HG03175 (cell line): ENCODE results near the gene DNAJC18.
A peak's percentile ranks its signal among the peaks of the same experiment; 100 is the strongest.
"Not testable (repeated sequence)": the region's sequence is repeated elsewhere in the genome, so short reads cannot be mapped to it uniquely, and the experiment has no call there.

Experiments used
- ATAC-seq: cut with Tn5 transposase; IDR thresholded peaks from one replicate; pipeline ENCODE4 v1.9.1; 2021; ENCODE audit warnings: mild to moderate bottlenecking, moderate library complexity; ENCODE audit not compliant: unreplicated experiment

DNAJC18 gene

GRCh38 chr5:139439013-139439903 is at the start of gene DNAJC18:
Gene DNAJC18 (minus strand): TSS chr5:139439525. CDS start chr5:139439445, 80 bp downstream.
- ATAC-seq = peak; percentile 92

DNA sequence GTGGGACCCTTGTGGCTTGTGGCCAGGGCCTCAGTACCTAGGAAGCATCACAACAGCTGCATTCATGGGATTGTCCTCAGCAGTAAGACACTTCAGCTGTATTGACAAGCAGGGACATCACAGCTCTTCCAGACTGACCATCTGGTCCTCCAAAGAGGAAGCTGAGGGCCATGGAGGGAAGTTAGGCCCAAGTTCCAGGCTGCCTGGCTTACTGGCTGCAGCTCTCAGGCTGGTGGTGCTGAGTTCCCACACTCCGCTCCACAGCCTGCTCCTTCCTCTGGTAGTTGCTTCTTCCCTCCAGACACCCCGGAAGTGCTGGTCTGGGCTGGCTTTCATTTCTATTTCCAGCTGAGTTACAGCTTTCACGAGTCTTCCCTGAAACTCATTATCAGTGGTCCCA is 48.9 kb upstream of the DNAJC18 start:
- no peak for ATAC-seq

GRCh38 chr5:139486201-139486600 is 46.9 kb upstream of the DNAJC18 start:
- no peak for ATAC-seq

GRCh38 chr5:139482890-139483208 is 43.5 kb upstream of the DNAJC18 start:
- ATAC-seq = not testable (repeated sequence)

- ATAC-seq = peak; percentile 59
Observed at GRCh38 chr5:139482050-139482889, 42.9 kb upstream of the DNAJC18 start, which contains the start of gene STING1. Gene STING1 (minus strand): TSS chr5:139482758. CDS start chr5:139481704, 1,054 bp downstream.

- ATAC-seq = no peak
Observed at GRCh38 chr5:139481580-139482049, 42.3 kb upstream of the DNAJC18 start.

DNA sequence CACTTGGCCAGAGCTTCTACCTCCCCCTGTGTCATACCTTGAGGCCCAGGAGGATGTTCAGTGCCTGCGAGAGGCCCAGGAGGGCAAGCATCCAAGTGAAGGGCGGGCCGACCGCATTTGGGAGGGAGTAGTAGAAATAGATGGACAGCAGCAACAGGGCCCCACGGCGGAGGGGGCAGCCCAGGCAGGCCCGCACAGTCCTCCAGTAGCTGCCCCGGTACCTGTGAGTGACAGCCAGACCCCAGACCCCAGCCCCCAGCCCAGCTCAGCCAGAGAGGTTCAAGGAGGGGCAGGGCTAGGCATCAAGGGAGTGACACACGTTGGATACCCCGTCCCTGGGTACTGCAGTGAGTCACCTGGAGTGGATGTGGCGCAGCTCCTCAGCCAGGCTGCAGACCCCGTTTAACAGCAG is 41.8 kb upstream of the DNAJC18 start:
- no peak for ATAC-seq

DNA sequence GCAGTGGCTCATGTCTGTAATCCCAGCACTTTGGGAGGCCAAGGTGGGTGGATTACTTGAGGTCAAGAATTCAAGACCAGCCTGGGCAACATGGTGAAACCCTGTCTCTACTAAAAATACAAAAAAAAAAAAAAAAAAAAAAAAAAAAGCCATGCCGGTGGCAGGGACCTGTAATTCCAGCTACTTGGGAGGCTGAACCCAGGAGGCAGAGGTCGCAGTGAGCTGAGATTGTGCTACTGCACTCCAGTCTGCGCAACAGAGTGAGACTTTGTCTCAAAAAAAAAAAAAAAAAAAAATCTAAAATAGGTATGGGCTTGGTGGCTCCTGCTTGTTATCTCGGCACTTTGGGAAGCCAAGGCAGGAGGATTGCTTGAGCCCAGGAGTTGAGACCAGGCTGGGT is 40.4 kb upstream of the DNAJC18 start:
- not testable (repeated sequence) for ATAC-seq

GRCh38 chr5:139478657-139479423 is 39.5 kb upstream of the DNAJC18 start:
- not testable (repeated sequence) for ATAC-seq

DNA sequence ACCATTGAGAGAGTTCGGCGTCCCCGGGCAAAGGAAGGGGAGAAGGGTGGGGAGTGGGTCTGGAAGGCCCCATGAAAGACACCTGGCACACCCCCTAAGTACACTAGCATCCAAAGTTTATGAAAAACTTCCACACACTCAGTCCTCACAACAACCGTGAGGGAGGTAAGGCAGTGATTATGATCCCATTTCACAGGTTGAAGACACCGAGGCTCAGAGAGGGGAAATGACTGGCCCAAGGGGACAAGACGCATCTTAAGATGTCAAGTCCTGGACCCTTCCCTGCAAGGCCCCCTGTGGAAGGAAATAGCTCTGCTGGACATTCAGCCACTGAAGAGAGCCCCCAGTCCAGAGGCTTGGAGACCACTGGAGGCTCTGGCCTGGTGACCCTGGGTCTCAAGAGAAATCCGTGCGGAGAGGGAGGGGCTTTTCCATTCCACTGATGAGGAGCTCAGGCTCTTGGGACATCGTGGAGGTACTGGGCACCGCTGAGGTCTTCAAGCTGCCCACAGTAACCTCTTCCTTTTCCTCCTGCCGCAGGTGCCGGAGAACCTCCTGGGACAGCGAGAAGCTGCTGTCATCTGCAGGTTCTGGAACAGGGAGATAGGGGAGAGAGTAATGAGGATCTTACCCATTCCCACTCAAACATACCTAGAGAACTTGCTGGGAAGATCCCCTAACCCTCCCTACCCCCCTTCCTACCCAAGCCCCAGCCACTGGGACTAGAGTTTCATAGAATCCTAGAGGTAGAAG is 36.7 kb upstream of the DNAJC18 start:
- no peak for ATAC-seq

GRCh38 chr5:139474890-139475791 is 35.8 kb upstream of the DNAJC18 start:
- no peak for ATAC-seq

GRCh38 chr5:139473565-139473964 is 34.2 kb upstream of the DNAJC18 start:
- ATAC-seq = no peak

GRCh38 chr5:139473105-139473504 is 33.8 kb upstream of the DNAJC18 start:
- no peak for ATAC-seq

DNA sequence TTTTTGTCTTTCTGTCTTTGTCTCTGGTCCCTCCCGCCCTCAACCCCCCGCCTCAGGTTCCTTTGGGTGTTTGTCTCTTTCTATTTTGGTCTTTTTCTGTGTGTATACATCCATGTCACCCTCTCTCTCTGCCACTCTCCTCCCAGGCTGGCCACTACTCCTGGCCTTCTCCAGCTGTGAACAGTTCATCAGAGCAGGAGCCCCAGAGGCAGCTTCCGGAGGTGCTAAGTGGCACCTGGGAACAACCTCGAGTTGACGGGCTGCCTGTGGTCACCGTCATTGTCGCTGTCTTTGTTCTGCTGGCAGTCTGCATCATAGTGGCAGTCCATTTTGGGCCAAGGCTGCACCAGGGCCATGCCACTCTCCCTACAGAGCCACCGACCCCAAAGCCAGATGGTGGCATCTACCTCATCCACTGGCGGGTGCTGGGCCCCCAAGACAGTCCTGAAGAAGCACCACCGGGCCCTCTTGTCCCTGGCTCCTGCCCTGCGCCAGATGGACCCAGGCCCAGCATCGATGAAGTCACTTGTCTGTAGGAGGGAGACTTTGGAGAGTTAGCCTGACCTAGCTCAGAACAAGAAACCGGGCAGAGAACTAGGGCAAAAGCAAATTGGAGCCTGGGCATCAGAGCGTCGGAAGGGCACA is 33.2 kb upstream of the DNAJC18 start:
- ATAC-seq = no peak

GRCh38 chr5:139470821-139471300 is 31.5 kb upstream of the DNAJC18 start, which contains the start of gene SMIM33:
Gene SMIM33 (plus strand): TSS chr5:139471004. CDS start chr5:139471122, 118 bp downstream.
- peak; percentile 38 for ATAC-seq

DNA sequence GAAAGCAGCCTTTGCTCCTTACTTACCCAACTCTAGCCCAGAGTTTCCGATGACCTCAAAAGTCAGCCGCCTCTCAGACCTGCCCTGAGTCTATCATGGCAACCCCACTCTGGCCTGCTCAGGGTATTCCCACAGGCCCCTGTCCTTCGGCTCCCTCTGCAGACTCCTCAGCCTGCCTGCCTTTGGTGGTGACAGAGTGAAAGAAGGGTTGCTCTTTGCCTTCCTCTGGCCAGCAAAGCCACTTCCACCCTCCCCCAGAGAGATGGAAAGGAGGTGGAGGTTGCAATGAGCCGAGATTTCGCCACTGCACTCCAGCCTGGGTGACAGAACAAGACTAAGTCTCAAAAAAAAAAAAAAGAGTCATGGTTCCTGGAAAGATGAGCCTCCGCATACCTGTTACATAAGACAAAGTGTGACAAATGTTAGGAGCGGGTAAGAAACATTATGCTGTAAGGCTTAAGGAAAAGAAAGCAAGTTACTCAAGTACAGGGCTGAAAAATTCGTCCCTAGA is 29.2 kb upstream of the DNAJC18 start:
- ATAC-seq = no peak

DNA sequence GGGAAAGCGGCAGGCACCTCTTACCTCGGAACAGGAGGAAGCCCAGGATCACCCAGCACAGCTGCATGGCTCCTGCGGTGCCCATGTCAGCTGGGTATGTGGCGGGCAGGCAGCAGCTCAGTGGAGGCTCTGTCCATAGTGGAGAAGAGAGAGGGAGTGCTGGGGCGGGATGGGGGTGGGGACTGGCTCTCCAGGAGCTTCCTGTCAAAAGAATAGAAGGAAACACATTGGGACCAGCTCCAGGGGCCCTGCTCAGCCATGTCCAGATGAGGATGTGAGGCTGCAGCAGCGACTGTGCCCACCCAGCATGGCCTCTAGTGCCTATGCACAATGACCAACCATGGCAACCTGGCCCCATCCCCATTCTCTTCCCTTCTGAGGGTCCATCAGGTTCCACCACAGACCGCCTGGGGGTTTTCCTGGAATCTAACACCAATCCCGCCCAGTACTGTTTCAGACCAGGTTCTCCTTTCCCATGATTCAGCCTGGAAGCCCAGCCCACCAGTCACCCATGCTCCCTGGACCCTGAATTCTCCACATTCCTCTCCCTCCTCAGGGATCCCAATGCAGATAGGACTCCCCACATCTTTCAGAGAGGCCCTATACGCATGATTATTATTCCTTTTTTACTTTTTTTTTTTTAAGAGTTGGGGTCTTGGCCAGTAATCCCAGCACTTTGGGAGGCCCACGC is 23.4 kb upstream of the DNAJC18 start, which contains the start of gene ECSCR:
Gene ECSCR (minus strand): TSS at position 158 of the 691 bp plus-strand sequence. CDS start 73 bp downstream, at position 85.
- ATAC-seq = no peak
